ENCODE results near the gene PARP6.
A peak's percentile ranks its signal among the peaks of the same experiment; 100 is the strongest.

PARP6 gene, protein sequence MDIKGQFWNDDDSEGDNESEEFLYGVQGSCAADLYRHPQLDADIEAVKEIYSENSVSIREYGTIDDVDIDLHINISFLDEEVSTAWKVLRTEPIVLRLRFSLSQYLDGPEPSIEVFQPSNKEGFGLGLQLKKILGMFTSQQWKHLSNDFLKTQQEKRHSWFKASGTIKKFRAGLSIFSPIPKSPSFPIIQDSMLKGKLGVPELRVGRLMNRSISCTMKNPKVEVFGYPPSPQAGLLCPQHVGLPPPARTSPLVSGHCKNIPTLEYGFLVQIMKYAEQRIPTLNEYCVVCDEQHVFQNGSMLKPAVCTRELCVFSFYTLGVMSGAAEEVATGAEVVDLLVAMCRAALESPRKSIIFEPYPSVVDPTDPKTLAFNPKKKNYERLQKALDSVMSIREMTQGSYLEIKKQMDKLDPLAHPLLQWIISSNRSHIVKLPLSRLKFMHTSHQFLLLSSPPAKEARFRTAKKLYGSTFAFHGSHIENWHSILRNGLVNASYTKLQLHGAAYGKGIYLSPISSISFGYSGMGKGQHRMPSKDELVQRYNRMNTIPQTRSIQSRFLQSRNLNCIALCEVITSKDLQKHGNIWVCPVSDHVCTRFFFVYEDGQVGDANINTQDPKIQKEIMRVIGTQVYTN

DNA sequence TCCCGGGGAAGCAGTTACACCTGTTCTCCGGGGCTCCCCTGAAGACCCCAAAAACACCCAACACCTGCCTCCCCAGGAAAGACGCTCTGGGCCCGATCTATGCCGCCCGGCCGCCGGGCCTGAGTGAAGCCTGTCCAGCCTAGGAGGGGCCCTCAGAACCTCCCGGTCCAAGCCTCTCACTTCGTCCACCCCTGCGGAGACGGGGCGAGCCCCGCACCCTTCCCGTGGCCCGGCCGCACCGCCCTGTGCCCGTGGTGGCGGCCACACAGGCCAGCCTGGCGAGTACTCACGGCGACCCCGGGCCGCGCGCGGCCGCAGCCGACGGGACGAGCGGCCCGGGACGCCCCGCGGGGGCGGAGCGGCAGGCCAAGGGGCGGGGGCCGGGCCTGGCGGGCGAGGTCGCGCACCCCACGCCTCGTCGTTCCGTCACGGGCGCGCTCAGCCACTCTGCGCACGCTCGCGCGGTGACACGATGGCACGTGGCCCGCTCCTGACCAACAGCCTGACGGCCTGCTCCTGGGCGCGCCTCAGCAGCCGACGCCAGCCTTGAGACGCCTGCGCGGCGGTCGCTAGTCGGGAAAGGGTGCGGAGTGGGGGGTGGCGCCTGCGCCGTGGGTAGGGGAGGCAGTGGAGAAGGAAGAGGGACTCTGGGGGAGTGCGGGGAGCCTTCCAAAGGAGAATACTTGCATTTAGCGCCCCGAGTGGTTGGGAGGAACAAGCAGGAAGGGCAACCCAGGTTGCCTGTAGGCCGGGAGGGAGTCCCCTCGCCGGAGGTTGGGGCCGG, at the start of gene PARP6:
Gene PARP6 (minus strand): TSS at position 342 of the 784 bp plus-strand sequence. CDS start 5,077 bp downstream, outside the sequence.
- peak; percentile 96 for DNase-seq

DNA sequence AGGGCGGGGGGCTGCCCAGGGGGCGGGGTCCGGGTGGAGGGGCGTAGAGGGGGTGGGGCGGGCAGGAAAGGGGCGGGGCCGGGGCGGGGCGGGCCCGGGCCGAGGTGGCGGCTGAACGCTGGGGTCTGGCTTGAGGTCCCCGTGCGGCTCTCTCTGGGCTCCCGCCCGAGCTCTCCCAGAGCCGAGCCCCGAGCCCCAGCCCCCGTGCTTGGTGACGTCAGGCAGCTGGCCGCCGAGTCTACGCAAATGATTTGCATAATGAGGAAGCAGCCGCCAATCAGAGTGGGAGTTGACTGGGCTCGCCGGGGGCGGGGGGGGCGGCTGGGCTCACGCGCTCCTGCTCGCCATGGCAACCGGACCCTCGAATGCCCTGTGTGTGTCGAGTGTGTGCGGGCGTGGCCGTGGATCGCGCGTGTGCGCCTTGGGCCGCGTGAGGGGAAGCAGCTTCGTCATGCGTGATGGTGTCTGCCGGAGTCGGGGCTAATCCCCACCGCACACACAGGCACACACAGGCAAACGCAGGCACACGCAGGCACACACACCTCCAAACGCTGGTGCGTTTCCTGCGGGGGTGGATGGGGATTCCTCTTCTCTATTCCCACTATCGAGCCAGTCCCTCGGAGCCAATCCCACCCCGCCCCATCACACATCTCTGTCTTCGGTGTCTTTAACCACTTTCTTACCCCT, 47.8 kb upstream of the PARP6 start, which contains the start of gene CELF6:
Gene CELF6 (minus strand): TSS at position 173 of the 687 bp plus-strand sequence. CDS start 283 bp downstream, outside the sequence.
- DNase-seq = peak; percentile 89

GRCh38 chr15:72319360-72319984, 47.1 kb upstream of the PARP6 start:
- peak; percentile 73 for DNase-seq

- DNase-seq = peak; percentile 45
Measured at GRCh38 chr15:72318408-72318942, 46.1 kb upstream of the PARP6 start.

- peak; percentile 84 for DNase-seq
Measured at GRCh38 chr15:72315706-72316370, 43.5 kb upstream of the PARP6 start.

- DNase-seq = no peak
Measured at GRCh38 chr15:72313881-72314280, 41.5 kb upstream of the PARP6 start.

- no peak for DNase-seq
Measured at GRCh38 chr15:72313448-72313840, 41.1 kb upstream of the PARP6 start.

- peak; percentile 83 for DNase-seq
Measured at GRCh38 chr15:72312605-72313447, 40.5 kb upstream of the PARP6 start.

- no peak for DNase-seq
Measured at GRCh38 chr15:72307026-72307425, 34.7 kb upstream of the PARP6 start.

- peak; percentile 68 for DNase-seq
Measured at GRCh38 chr15:72306211-72306785, 33.9 kb upstream of the PARP6 start.

- DNase-seq = no peak
Measured at GRCh38 chr15:72304596-72304995, 32.2 kb upstream of the PARP6 start.

DNA sequence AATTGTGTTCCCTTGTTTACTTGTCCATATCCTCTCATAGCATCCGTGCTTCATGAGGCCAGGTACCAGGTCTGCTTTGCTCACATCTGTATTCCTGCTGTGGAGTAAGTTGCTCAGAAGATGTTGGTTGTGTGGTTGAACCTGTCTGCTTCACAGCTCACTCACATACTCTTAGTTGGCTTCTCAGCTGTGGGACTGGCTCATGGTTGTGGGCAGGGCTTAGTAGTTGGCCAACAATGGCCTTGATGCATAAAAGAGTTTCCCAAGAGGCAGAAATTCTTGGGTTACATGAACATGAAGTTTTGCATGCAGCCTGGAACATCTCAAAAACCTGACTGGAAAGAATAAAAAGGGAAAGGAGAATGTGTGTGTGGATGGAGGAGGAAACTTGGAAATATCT, 30.6 kb upstream of the PARP6 start:
- DNase-seq = no peak

DNA sequence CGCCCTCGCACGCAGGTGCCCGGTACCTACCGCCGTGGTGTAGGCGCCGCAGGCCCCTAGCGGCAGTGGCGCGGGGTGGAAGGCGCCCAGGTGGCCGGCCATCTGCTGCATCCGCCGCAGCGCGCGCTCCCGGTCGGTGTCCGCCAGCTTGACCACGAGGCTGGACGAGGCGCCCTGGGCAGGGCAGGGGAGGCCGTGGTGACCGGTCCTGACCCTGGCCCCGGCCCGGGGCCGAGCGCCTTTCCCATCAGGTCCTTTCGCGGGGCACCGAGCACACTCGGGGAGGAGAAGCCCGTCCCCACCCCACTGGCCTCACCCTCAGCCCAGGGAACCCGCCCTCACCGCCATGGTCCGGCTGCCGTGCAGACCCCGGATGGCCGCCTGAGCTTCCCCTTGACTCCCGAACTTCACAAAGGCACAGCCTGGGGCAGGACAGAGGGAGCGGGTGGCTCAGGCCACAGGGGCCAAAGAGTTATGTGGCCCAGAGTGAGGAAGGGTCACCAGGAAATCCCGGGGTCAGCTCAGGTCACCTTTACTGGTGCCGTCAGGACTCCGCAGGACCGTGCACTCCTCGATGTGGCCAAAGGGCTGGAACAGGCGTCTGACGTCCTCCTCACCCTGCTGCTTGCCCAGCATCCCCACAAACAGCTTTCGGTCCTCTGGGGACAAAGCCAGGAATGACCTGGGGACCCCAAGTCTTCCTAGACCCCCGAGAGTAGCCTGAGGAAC, 17.4 kb upstream of the PARP6 start:
- DNase-seq = no peak

GRCh38 chr15:72288796-72289596, 16.6 kb upstream of the PARP6 start:
- DNase-seq = no peak

DNA sequence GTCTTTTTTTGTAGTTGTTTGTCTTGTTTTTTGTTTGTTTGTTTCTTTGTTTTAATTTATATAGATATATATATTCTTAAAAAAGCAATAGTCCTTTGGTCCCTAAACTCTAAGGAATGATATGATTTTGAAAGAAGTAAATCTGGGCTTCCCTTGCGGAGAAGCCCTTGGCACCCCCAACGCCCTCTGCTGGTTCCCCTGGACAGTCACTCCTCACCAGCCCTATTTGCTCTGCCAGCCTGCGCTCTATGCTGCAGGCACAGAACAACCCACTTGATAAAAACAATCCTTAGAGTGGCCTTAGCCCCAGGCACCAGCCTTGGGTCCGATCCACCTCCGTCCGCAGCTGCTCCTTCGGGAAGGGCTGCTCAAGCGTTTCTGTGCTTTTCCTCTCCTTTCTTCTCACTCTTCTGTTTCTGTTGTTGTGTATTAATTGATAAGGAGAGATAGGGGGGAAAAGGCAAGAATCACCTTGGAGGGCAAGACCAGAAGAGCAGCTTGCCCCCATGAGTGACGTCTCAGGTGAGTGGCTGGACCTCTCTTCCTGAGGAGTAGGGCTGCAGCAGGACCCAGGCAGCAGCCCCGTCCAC, 13.7 kb upstream of the PARP6 start:
- DNase-seq = peak; percentile 82

- DNase-seq = no peak
Measured at GRCh38 chr15:72285402-72285801, 13.0 kb upstream of the PARP6 start.

- no peak for DNase-seq
Measured at GRCh38 chr15:72284781-72285180, 12.4 kb upstream of the PARP6 start.

DNA sequence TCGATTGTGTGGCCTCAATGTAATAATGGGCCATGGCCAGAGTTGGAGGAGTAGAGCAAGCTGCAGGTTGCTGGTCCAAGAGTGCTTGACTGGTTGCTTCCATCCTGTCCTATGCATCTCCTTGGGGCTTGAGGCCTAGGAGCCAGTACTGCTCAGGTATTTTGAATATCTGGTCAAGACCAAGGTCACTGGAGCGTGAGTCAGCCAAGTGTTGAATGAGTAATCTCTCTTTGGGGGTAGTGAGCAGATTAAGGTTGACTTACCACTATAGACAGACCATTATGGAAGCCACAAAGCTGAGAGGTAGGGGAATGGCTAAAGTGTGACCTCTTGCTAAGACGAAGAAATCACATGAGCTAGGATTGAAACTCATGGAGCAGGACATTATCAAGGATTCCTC, 9.4 kb upstream of the PARP6 start:
- no peak for DNase-seq

Measured in hematopoietic multipotent progenitor cell treated with erythropoietin and hydrocortisone succinate and interleukin-3 and kit ligand, for 6 days (in vitro differentiated cells).